Activated naive CD4-positive, alpha-beta T cell treated with anti-CD3 and anti-CD28 coated beads for 36 hours (primary cell): ENCODE results near the gene SCAI. TPM values are rescaled to one million over a fixed set of nuclear protein-coding genes. Genes with fewer than 3 reads are reported as not detected.
A peak's percentile ranks its signal among the peaks of the same experiment; 100 is the strongest.

Source experiments
- CTCF ChIA-PET: fragments of 350-600 bp; sonication (Branson Sonifier 250); formaldehyde crosslinking; loops from one replicate; lab custom pipeline; 2021; ENCODE audit warnings: antibody characterized with exemption; lab: Charles Lee
- DNase-seq: peaks from one replicate; pipeline ENCODE4 v3.0.0-alpha.2; 2020
- H3K27ac Mint-ChIP-seq: one replicate; pipeline ENCODE4 v1.8.0; 2021; ENCODE audit warnings: mild to moderate bottlenecking, mixed read lengths
- H3K27me3 Mint-ChIP-seq: one replicate; pipeline ENCODE4 v1.8.0; 2021; ENCODE audit warnings: low read depth, mixed read lengths
- H3K36me3 Mint-ChIP-seq: one replicate; pipeline ENCODE4 v1.8.0; 2021; ENCODE audit warnings: low read depth, mixed read lengths
- H3K4me1 Mint-ChIP-seq: one replicate; pipeline ENCODE4 v1.8.0; 2021; ENCODE audit warnings: low read depth, mixed read lengths
- H3K4me3 Mint-ChIP-seq: one replicate; pipeline ENCODE4 v1.8.0; 2021; ENCODE audit warnings: mild to moderate bottlenecking, moderate library complexity, mixed read lengths
- H3K9me3 Mint-ChIP-seq: one replicate; pipeline ENCODE4 v1.8.0; 2021; ENCODE audit warnings: mixed read lengths
- intact Hi-C: fragments of 100-400 bp; cut with micrococcal nuclease; formaldehyde crosslinking; loops from one replicate; pipeline ENCODE4 v1.15.1; 2023
- total RNA-seq, 2 experiments: library from RNA; stranded (reverse); gene quantifications; one replicate each; pipeline ENCODE4 v1.2.3, GENCODE V29; 2021

SCAI gene
- total RNA-seq, 2 experiments from 2014 or later: 9.6 to 11.8 TPM

GRCh38 chr9:125146247-125146646 lies 2.9 kb upstream of the SCAI start:
- no peaks in the 10 kb centered on the region for H3K9me3 Mint-ChIP-seq
- intact Hi-C loops: no loop called here
- no peaks in the 10 kb centered on the region for H3K27me3 Mint-ChIP-seq
- CTCF ChIA-PET: interaction anchor here (0.5 to 1.7 kb wide), 4 partner anchors 20 to 205 kb away, joined by 3 to 7 read pairs (median 4); no protein-coding TSS in a partner anchor
- H3K4me3 Mint-ChIP-seq: no peak overlapping the region
- peaks cover 29% of the 10 kb centered on the region for H3K4me1 Mint-ChIP-seq
- no peak overlapping the region for H3K27ac Mint-ChIP-seq
- peaks cover 6% of the 10 kb centered on the region for H3K36me3 Mint-ChIP-seq
- DNase-seq: no peak

- Mint-ChIP-seq H3K36me3 (peaks cover 3% of the 10 kb centered on the region), H3K27me3 (no peaks in the 10 kb centered on the region), H3K4me3 (no peak overlapping the region), H3K4me1 (peaks cover 31% of the 10 kb centered on the region), H3K27ac (no peak overlapping the region), H3K9me3 (no peaks in the 10 kb centered on the region)
- CTCF ChIA-PET: no interaction called here
- intact Hi-C loops: no loop called here
- no peak for DNase-seq
Observed at GRCh38 chr9:125145425-125145824, 2.1 kb upstream of the SCAI start.

GRCh38 chr9:125142560-125143376 lies 560 bp downstream of the SCAI start:
- DNase-seq: peak; percentile 31
- Mint-ChIP-seq H3K4me1 (peaks cover 40% of the 10 kb centered on the region), H3K27me3 (no peaks in the 10 kb centered on the region), H3K4me3 (peak overlapping the region; percentile 82), H3K27ac (peak overlapping the region; percentile 32), H3K9me3 (no peaks in the 10 kb centered on the region), H3K36me3 (peaks cover 8% of the 10 kb centered on the region)
- intact Hi-C loops: loop anchor here (1.0 to 2.0 kb wide), 10 partner anchors 8 to 368 kb away; partner anchors contain the start of genes ARPC5L, GAPVD1 and GOLGA1
- CTCF ChIA-PET: interaction anchor here (0.6 to 2.5 kb wide), 12 partner anchors 9 to 371 kb away, joined by 3 to 9 read pairs (median 4); partner anchors contain the start of genes NR6A1 and WDR38

- CTCF ChIA-PET: interaction anchor here (1.0 to 1.8 kb wide), 4 partner anchors 8 to 370 kb away, joined by 3 to 7 read pairs (median 6); partner anchors contain the start of gene NR6A1
Observed at GRCh38 chr9:125141751-125142150, 1.6 kb downstream of the SCAI start.

GRCh38 chr9:125141251-125141650 lies 2.1 kb downstream of the SCAI start:
- H3K27me3 Mint-ChIP-seq: no peaks in the 10 kb centered on the region
- peaks cover 35% of the 10 kb centered on the region for H3K4me1 Mint-ChIP-seq
- CTCF ChIA-PET: interaction anchor here (0.6 to 1.8 kb wide), 2 partner anchors 15 to 204 kb away, joined by 7 read pairs; no protein-coding TSS in a partner anchor
- no peak overlapping the region for H3K4me3 Mint-ChIP-seq
- peaks cover 8% of the 10 kb centered on the region for H3K36me3 Mint-ChIP-seq
- no peaks in the 10 kb centered on the region for H3K9me3 Mint-ChIP-seq
- intact Hi-C loops: no loop called here
- DNase-seq: no peak
- H3K27ac Mint-ChIP-seq: no peak overlapping the region

More at GRCh38 chr9:125141751-125142150, 1.6 kb downstream of the SCAI start:
- H3K9me3 Mint-ChIP-seq: no peaks in the 10 kb centered on the region
- H3K4me3 Mint-ChIP-seq: peak overlapping the region; percentile 82
- H3K27ac Mint-ChIP-seq: no peak overlapping the region
- intact Hi-C loops: loop anchor here (2.0 kb wide), 1 partner anchor 49 kb away; no protein-coding TSS in a partner anchor
- H3K36me3 Mint-ChIP-seq: peaks cover 8% of the 10 kb centered on the region
- H3K4me1 Mint-ChIP-seq: peaks cover 38% of the 10 kb centered on the region
- DNase-seq: no peak
- no peaks in the 10 kb centered on the region for H3K27me3 Mint-ChIP-seq

- CTCF ChIA-PET: interaction anchor here (0.6 to 0.7 kb wide), 2 partner anchors 16 to 205 kb away, joined by 5 to 7 read pairs; no protein-coding TSS in a partner anchor
- no peak overlapping the region for H3K4me3 Mint-ChIP-seq
Observed at GRCh38 chr9:125140576-125140975, 2.8 kb downstream of the SCAI start.

GRCh38 chr9:125137200-125137599 lies 6.1 kb downstream of the SCAI start:
- Mint-ChIP-seq H3K4me3 (no peak overlapping the region), H3K27ac (no peak overlapping the region), H3K27me3 (no peaks in the 10 kb centered on the region), H3K9me3 (peaks cover 3% of the 10 kb centered on the region), H3K4me1 (peaks cover 45% of the 10 kb centered on the region), H3K36me3 (peaks cover 9% of the 10 kb centered on the region)
- intact Hi-C loops: no loop called here
- DNase-seq: no peak
- CTCF ChIA-PET: no interaction called here

More at GRCh38 chr9:125140576-125140975, 2.8 kb downstream of the SCAI start:
- Mint-ChIP-seq H3K4me1 (peaks cover 32% of the 10 kb centered on the region), H3K9me3 (no peaks in the 10 kb centered on the region), H3K27me3 (no peaks in the 10 kb centered on the region), H3K36me3 (peaks cover 9% of the 10 kb centered on the region), H3K27ac (no peak overlapping the region)
- DNase-seq: no peak
- intact Hi-C loops: no loop called here

- Mint-ChIP-seq H3K27me3 (no peaks in the 10 kb centered on the region), H3K4me1 (peaks cover 42% of the 10 kb centered on the region), H3K27ac (no peak overlapping the region), H3K36me3 (peaks cover 8% of the 10 kb centered on the region), H3K9me3 (peaks cover 3% of the 10 kb centered on the region), H3K4me3 (no peak overlapping the region)
- intact Hi-C loops: loop anchor here (1.0 to 5.0 kb wide), 5 partner anchors 8 to 386 kb away; partner anchors contain the start of gene SCAI
- CTCF ChIA-PET: no interaction called here
- DNase-seq: no peak
Observed at GRCh38 chr9:125134976-125135375, 8.4 kb downstream of the SCAI start.

GRCh38 chr9:125133403-125134329 lies 9.7 kb downstream of the SCAI start:
- Mint-ChIP-seq H3K4me1 (peaks cover 34% of the 10 kb centered on the region), H3K9me3 (peaks cover 3% of the 10 kb centered on the region), H3K27ac (peak overlapping the region; percentile 92), H3K36me3 (peaks cover 1% of the 10 kb centered on the region), H3K27me3 (no peaks in the 10 kb centered on the region), H3K4me3 (peak overlapping the region; percentile 39)
- intact Hi-C loops: loop anchor here (1.0 to 5.0 kb wide), 5 partner anchors 7 to 388 kb away; partner anchors contain the start of gene SCAI
- CTCF ChIA-PET: interaction anchor here (0.5 to 1.4 kb wide), 4 partner anchors 8 to 1057 kb away, joined by 3 to 4 read pairs (median 3); no protein-coding TSS in a partner anchor
- DNase-seq: peak; percentile 38

GRCh38 chr9:125131778-125132177 lies 11.6 kb downstream of the SCAI start:
- peaks cover 40% of the 10 kb centered on the region for H3K4me1 Mint-ChIP-seq
- H3K27me3 Mint-ChIP-seq: no peaks in the 10 kb centered on the region
- H3K27ac Mint-ChIP-seq: no peak overlapping the region
- intact Hi-C loops: loop anchor here (5.0 kb wide), 1 partner anchor 164 kb away; no protein-coding TSS in a partner anchor
- CTCF ChIA-PET: no interaction called here
- H3K4me3 Mint-ChIP-seq: no peak overlapping the region
- peaks cover 1% of the 10 kb centered on the region for H3K36me3 Mint-ChIP-seq
- peaks cover 3% of the 10 kb centered on the region for H3K9me3 Mint-ChIP-seq
- no peak for DNase-seq

GRCh38 chr9:125126019-125126746 lies 17.1 kb downstream of the SCAI start:
- H3K36me3 Mint-ChIP-seq: peaks cover 4% of the 10 kb centered on the region
- CTCF ChIA-PET: interaction anchor here (0.6 to 2.0 kb wide), 7 partner anchors 16 to 1273 kb away, joined by 3 to 7 read pairs (median 3); no protein-coding TSS in a partner anchor
- H3K27ac Mint-ChIP-seq: peak overlapping the region; percentile 87
- peaks cover 40% of the 10 kb centered on the region for H3K4me1 Mint-ChIP-seq
- intact Hi-C loops: loop anchor here (1.0 kb wide), 1 partner anchor 8 kb away; no protein-coding TSS in a partner anchor
- peak; percentile 91 for DNase-seq
- H3K9me3 Mint-ChIP-seq: no peaks in the 10 kb centered on the region
- H3K27me3 Mint-ChIP-seq: no peaks in the 10 kb centered on the region
- peak overlapping the region; percentile 15 for H3K4me3 Mint-ChIP-seq
